Measurements from ENCODE around the gene LIMS2. TPM values are rescaled to one million over a fixed set of nuclear protein-coding genes. Genes with fewer than 3 reads are reported as not detected.

Gene LIMS2, protein sequence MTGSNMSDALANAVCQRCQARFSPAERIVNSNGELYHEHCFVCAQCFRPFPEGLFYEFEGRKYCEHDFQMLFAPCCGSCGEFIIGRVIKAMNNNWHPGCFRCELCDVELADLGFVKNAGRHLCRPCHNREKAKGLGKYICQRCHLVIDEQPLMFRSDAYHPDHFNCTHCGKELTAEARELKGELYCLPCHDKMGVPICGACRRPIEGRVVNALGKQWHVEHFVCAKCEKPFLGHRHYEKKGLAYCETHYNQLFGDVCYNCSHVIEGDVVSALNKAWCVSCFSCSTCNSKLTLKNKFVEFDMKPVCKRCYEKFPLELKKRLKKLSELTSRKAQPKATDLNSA
- polyA plus RNA-seq (2011; rRNA removed) (1.2 TPM in 2 replicates), polyA plus RNA-seq (2017; fragmentation: RNase III; extraction: RNeasy Plus Mini Kit Qiagen cat#74134 plus additional on column Dnase treatment) (5.6 to 7.6 TPM (median 6.1 TPM) in 3 replicates), polyA minus RNA-seq (2011; rRNA and poly(A)+ RNA removed) (2.1 and 3.3 TPM in 2 replicates)
- 3.1 and 5.2 TPM in 2 replicates for polyA plus RNA-seq (2012; cell fraction: cytosol; rRNA removed)
- 16.4 and 21.6 TPM in 2 replicates for polyA plus RNA-seq (2012; cell fraction: nucleus; rRNA removed)

DNA sequence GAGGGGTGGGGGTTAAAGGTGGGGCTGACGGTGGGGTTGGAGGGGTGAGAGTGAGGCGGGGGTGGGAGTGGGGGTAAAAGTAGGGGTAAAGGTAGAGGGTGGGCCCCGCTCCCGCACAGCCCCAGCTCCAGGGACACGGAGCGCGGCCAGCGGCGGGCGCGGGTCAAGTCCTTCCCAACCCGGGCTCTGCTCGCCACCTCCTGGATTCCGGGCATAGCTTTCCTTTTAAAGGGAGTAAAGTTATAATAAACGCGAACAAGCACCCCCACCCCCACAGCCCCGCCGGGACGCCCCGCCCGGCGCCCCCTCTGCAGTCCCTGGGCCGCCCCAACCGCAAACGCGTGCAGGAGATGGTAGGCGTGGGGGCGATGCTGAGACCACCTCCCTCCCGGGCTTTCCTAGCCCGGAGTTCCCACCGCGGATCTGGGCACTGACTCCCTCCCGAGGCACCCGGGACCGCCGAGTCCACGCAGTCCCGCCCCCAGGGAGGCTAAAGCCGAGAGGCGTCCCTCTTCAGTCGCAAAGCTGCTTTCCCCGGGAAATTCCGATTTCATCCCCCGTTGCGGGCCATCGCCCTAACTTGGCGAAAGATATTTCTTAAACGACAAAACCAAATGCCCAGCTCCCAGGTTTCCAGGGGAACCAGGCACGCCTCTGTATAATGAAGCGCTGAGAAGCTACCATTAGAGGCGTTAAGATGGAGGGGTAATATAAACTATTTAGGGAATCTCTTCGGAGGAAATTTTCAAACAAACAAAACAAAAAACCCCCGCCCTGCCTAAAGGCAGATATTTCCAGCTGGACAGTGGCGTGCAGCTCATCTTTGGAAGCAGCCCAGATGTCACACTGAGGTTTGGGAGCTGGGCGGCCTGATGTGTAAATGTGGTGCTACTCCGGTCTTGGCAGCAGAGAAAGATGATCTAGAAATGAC is at the start of gene LIMS2:
Gene LIMS2, minus strand, starts transcription at position 200 of the 931 bp plus-strand sequence. CDS start 506 bp downstream, outside the sequence.
- peak within 1 kb of the TSS; percentile 94 for H3K4me2 ChIP-seq
- ChIA-PET CTCF (interaction anchor here (0.5 to 2.7 kb wide), 13 partner anchors 17 to 608 kb away, joined by 3 to 10 read pairs (median 4); no protein-coding TSS in a partner anchor), POLR2A (interaction anchor here (0.5 to 1.1 kb wide), 4 partner anchors 25 to 381 kb away, joined by 3 read pairs; no protein-coding TSS in a partner anchor)
- no peak for TF ChIP-seq MAZ (IDR thresholded peaks at IDR 0.05; ENCODE audit: borderline replicate concordance, low read depth, low read length)
- TF ChIP-seq RAD21 (conservative IDR thresholded peaks at IDR 0.05 in 1 of 2, IDR thresholded peaks at IDR 0.05 in 1 of 2) = peak; percentile 28 to 57; a peak in 2 of 5 replicates
- TF ChIP-seq FOXS1 (CRISPR knock-in tag; IDR thresholded peaks at IDR 0.05) = no peak
- no peak for TF ChIP-seq KDM5A (IDR thresholded peaks at IDR 0.05)
- TF ChIP-seq, protein P1, sequence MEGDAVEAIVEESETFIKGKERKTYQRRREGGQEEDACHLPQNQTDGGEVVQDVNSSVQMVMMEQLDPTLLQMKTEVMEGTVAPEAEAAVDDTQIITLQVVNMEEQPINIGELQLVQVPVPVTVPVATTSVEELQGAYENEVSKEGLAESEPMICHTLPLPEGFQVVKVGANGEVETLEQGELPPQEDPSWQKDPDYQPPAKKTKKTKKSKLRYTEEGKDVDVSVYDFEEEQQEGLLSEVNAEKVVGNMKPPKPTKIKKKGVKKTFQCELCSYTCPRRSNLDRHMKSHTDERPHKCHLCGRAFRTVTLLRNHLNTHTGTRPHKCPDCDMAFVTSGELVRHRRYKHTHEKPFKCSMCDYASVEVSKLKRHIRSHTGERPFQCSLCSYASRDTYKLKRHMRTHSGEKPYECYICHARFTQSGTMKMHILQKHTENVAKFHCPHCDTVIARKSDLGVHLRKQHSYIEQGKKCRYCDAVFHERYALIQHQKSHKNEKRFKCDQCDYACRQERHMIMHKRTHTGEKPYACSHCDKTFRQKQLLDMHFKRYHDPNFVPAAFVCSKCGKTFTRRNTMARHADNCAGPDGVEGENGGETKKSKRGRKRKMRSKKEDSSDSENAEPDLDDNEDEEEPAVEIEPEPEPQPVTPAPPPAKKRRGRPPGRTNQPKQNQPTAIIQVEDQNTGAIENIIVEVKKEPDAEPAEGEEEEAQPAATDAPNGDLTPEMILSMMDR (IDR thresholded peaks at IDR 0.05) = peak; percentile 29; the same call in 2 of the 3 replicates
- TF ChIP-seq ZFP36 (IDR thresholded peaks at IDR 0.05; ENCODE audit: borderline replicate concordance, partially characterized antibody) = no peak
- TF ChIP-seq RNF2 (IDR thresholded peaks at IDR 0.05; ENCODE audit: borderline replicate concordance, low read depth) = peak; percentile 81; the same call in 1 of the 2 replicates
- 0 out of 2 replicates have a peak, but pooled peaks have one; percentile 43 for TF ChIP-seq CBX8 (IDR thresholded peaks at IDR 0.05)
- TF ChIP-seq SMC3 (IDR thresholded peaks at IDR 0.05) = peak; percentile 37; the same call in 1 of the 3 replicates
- H3K9me3 ChIP-seq = no peaks in the 10 kb centered on the region
- no peak for FAIRE-seq
- peak within 1 kb of the TSS; percentile 77 for H3K4me3 ChIP-seq
- peaks cover 15% of the 10 kb centered on the region for H3K4me1 ChIP-seq
- peak; percentile 72 to 83 for ATAC-seq
- H3K27ac ChIP-seq = peak within 1 kb of the TSS; percentile 67 to 90
- DNase-seq (ENCODE audit: low read depth in 1 of 2, low spot score in 1 of 2) = peak; percentile 48 to 49
- 11% methylated on average over 23 of the region's 56 CpGs for WGBS (ENCODE audit: missing lambda C conversion rate)

DNA sequence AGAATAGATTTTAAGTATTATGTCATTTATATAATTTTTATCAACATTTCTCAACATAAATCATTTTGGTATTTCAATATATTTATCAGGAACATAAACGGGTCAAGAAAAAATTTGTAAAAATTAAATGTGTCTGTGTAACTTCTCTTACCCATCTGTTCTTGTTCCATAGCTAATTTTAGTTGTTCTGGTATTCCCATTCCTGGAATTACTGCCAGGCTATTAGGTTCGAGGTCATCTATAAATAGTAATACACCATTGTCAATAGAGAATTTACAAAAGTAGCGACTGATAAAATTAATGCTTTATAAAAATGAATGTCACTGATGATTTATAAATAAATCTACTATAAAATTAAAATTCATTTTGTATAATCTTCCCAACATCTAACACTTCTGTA is 47.5 kb upstream of the LIMS2 start:
- ATAC-seq = no peak
- CTCF ChIA-PET = no interaction called here
- TF ChIP-seq, protein P2, sequence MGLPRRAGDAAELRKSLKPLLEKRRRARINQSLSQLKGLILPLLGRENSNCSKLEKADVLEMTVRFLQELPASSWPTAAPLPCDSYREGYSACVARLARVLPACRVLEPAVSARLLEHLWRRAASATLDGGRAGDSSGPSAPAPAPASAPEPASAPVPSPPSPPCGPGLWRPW (IDR thresholded peaks at IDR 0.05) = no peak
- TF ChIP-seq, protein P1 (IDR thresholded peaks at IDR 0.05) = no peak
- TF ChIP-seq HOXB5 (CRISPR knock-in tag; IDR thresholded peaks at IDR 0.05) = no peak
- TF ChIP-seq, protein P3, sequence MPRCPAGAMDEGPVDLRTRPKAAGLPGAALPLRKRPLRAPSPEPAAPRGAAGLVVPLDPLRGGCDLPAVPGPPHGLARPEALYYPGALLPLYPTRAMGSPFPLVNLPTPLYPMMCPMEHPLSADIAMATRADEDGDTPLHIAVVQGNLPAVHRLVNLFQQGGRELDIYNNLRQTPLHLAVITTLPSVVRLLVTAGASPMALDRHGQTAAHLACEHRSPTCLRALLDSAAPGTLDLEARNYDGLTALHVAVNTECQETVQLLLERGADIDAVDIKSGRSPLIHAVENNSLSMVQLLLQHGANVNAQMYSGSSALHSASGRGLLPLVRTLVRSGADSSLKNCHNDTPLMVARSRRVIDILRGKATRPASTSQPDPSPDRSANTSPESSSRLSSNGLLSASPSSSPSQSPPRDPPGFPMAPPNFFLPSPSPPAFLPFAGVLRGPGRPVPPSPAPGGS (IDR thresholded peaks at IDR 0.05) = no peak
- TF ChIP-seq CBX8 (IDR thresholded peaks at IDR 0.05) = no peak
- no peak for TF ChIP-seq ZSCAN20 (CRISPR knock-in tag; IDR thresholded peaks at IDR 0.05)
- no peak for FAIRE-seq
- no peak overlapping the region for H3K4me3 ChIP-seq
- no peak for DNase-seq (ENCODE audit: low read depth in 1 of 2, low spot score in 1 of 2)
- no peak overlapping the region for H3K4me2 ChIP-seq
- WGBS (ENCODE audit: missing lambda C conversion rate) = 90% methylated on average over 3 of the region's 3 CpGs
- H3K27ac ChIP-seq = no peak overlapping the region
- H3K4me1 ChIP-seq = no peaks in the 10 kb centered on the region; the same call in 2 of the 3 replicates
- POLR2A ChIA-PET = no interaction called here
- no peaks in the 10 kb centered on the region for H3K9me3 ChIP-seq
